HCT116 (cell line): Measurements from ENCODE around the gene ASAP3. TPM values are rescaled to one million over a fixed set of nuclear protein-coding genes. Genes with fewer than 3 reads are reported as not detected.

ENCODE experiments used
- ATAC-seq: fragments of 200-7000 bp; cut with Tn5 transposase; 2 replicates; pipeline ENCODE4 v1.9.1; 2020; ENCODE audit warnings: mild to moderate bottlenecking, moderate library complexity
- BruUV-seq: library from RNA; stranded (reverse); fragments of 400-500 nt; replicated peaks from 2 replicates; lab custom pipeline; 2021; lab: Mats Ljungman, UMichigan
- CTCF ChIA-PET: fragments of 300-600 bp; sonication (Branson Sonifier 250); formaldehyde crosslinking; loops from one replicate; lab custom pipeline; 2021; ENCODE audit warnings: antibody characterized with exemption; lab: Charles Lee
- POLR2A ChIA-PET: fragments of 300-600, 350-600 bp; sonication (Branson Sonifier 250); formaldehyde crosslinking; loops from one replicate; lab custom pipeline; 2021; ENCODE audit warnings: antibody characterized with exemption; lab: Charles Lee
- RAD21 ChIA-PET, 2 experiments: fragments of 300-600 bp; sonication (Branson Sonifier 250); formaldehyde crosslinking; loops; one replicate each; lab custom pipeline; 2023; ENCODE audit warnings: low total read pairs in 2 of 2; ENCODE audit not compliant: uncharacterized antibody in 2 of 2, unreplicated experiment in 2 of 2, low non-redundant PET in 1 of 2; lab: Charles Lee
- DNase-seq: peaks from one replicate; pipeline ENCODE4 v3.0.0-alpha.2; 2010; ENCODE audit warnings: low read depth, low spot score
- H2AFZ ChIP-seq: fragments of 200-600 bp; shearing (Covaris generic), sonication (generic); 2 replicates; pipeline ENCODE4 v1.6.1; 2017; ENCODE audit warnings: low read depth, mixed run types, mixed read lengths, antibody characterized with exemption, low read length; ENCODE audit not compliant: poor library complexity, severe bottlenecking
- H3K27ac ChIP-seq: 2 replicates; pipeline ENCODE4 v1.5.1; 2012; ENCODE audit warnings: low read depth, low read length
- H3K27me3 ChIP-seq: fragments of 200-600 bp; sonication (generic); 2 replicates; pipeline ENCODE4 v1.6.1; 2016; ENCODE audit warnings: mixed run types, low read length, mixed read lengths; ENCODE audit not compliant: insufficient read depth
- H3K36me3 ChIP-seq, 2 experiments: fragments of 200-500 bp in 1 of 2; fragments of 200-600 bp in 1 of 2; sonication (Bioruptor generic) in 1 of 2; sonication (generic) in 1 of 2; 2 replicates each; pipeline versions ENCODE4 v1.5.1 to v1.6.1; 2014 to 2016; ENCODE audit warnings: low read length in 2 of 2, inconsistent platforms in 1 of 2, mixed read lengths in 1 of 2, mixed run types in 1 of 2; ENCODE audit not compliant: insufficient read depth in 2 of 2, control insufficient read depth in 1 of 2
- H3K4me1 ChIP-seq, 2 experiments: fragments of 200-600 bp in 1 of 2; sonication (generic) in 1 of 2; 2 replicates each; pipeline versions ENCODE4 v1.5.1 to v1.6.1; 2012 to 2017; ENCODE audit warnings: low read length in 2 of 2, inconsistent platforms in 1 of 2, mild to moderate bottlenecking in 1 of 2, mixed read lengths in 1 of 2, mixed run types in 1 of 2, moderate library complexity in 1 of 2; ENCODE audit not compliant: insufficient read depth in 2 of 2, control insufficient read depth in 1 of 2
- H3K4me2 ChIP-seq: fragments of 200-600 bp; sonication (generic); 2 replicates; pipeline ENCODE4 v1.6.1; 2017; ENCODE audit warnings: mixed run types, low read length, mixed read lengths
- H3K4me3 ChIP-seq, 2 experiments: fragments of 200-600 bp in 1 of 2; sonication (generic) in 1 of 2; replicated peaks in 1 of 2; 2 replicates each; pipeline ENCODE4 v1.5.1; 2011 to 2016; ENCODE audit warnings: low read length in 2 of 2, control low read depth in 1 of 2, low read depth in 1 of 2, mild to moderate bottlenecking in 1 of 2, mixed read lengths in 1 of 2, mixed run types in 1 of 2
- H3K79me2 ChIP-seq: fragments of 200-600 bp; sonication (generic); 2 replicates; pipeline ENCODE4 v1.6.1; 2017; ENCODE audit warnings: mild to moderate bottlenecking, mixed run types, low read length, moderate library complexity, mixed read lengths; ENCODE audit not compliant: insufficient read depth
- H3K9ac ChIP-seq: fragments of 200-600 bp; sonication (generic); 2 replicates; pipeline ENCODE4 v1.6.1; 2016; ENCODE audit warnings: low read length, mixed read lengths
- H3K9me2 ChIP-seq: fragments of 200-600 bp; sonication (generic), shearing (Covaris generic); 2 replicates; pipeline ENCODE4 v1.6.1; 2017; ENCODE audit warnings: mixed run types, mild to moderate bottlenecking, moderate library complexity; ENCODE audit not compliant: insufficient read depth
- H3K9me3 ChIP-seq, 2 experiments: fragments of 200-500 bp in 1 of 2; fragments of 200-600 bp in 1 of 2; sonication (Bioruptor generic) in 1 of 2; sonication (generic) in 1 of 2; 2 replicates each; pipeline ENCODE4 v1.6.1; 2014 to 2017; ENCODE audit warnings: low read length in 2 of 2, mixed read lengths in 2 of 2, inconsistent platforms in 1 of 2, low read depth in 1 of 2, mild to moderate bottlenecking in 1 of 2, mixed run types in 1 of 2, moderate library complexity in 1 of 2; ENCODE audit not compliant: control insufficient read depth in 1 of 2, insufficient read depth in 1 of 2
- H4K20me1 ChIP-seq: fragments of 200-600 bp; sonication (generic), shearing (Covaris generic); 2 replicates; pipeline ENCODE4 v1.6.1; 2017; ENCODE audit warnings: mixed run types, mild to moderate bottlenecking, moderate library complexity; ENCODE audit not compliant: insufficient read depth
- CEBPB ChIP-seq: IDR thresholded peaks from 2 replicates; pipeline ENCODE4 v1.6.1; 2012; ENCODE audit warnings: low read depth
- EGR1 ChIP-seq: IDR thresholded peaks from 2 replicates; pipeline ENCODE4 v1.6.1; 2012; ENCODE audit warnings: low read depth
- ELF1 ChIP-seq: IDR thresholded peaks from 2 replicates; pipeline ENCODE4 v1.6.1; 2012; ENCODE audit warnings: low read depth, borderline replicate concordance
- FOSL1 ChIP-seq: IDR thresholded peaks from 2 replicates; pipeline ENCODE4 v1.6.1; 2012; ENCODE audit warnings: low read depth
- JUND ChIP-seq: IDR thresholded peaks from 2 replicates; pipeline ENCODE4 v1.6.1; 2012
- POLR2AphosphoS5 ChIP-seq: IDR thresholded peaks from 2 replicates; pipeline ENCODE4 v1.6.1; 2011; ENCODE audit warnings: mild to moderate bottlenecking, low read depth, low read length, moderate library complexity
- RAD21 ChIP-seq: IDR thresholded peaks from 2 replicates; pipeline ENCODE4 v1.6.1; 2012; ENCODE audit warnings: low read depth, mild to moderate bottlenecking
- SP1 ChIP-seq: IDR thresholded peaks from 2 replicates; pipeline ENCODE4 v1.6.1; 2012; ENCODE audit warnings: low read depth
- SRF ChIP-seq: IDR thresholded peaks from 2 replicates; pipeline ENCODE4 v1.6.1; 2012; ENCODE audit warnings: low read depth
- TCF7L2 ChIP-seq: IDR thresholded peaks from 2 replicates; pipeline ENCODE4 v1.7.0; 2011; ENCODE audit warnings: borderline replicate concordance, inconsistent platforms; ENCODE audit not compliant: insufficient read depth, insufficient read length; ENCODE audit errors: extremely low read depth
- ZFX ChIP-seq: fragments of 450-650 bp; IDR thresholded peaks from 2 replicates; pipeline ENCODE4 v1.6.1; 2017
- ZNF274 ChIP-seq: fragments of 200-500 bp; sonication (Bioruptor generic); IDR thresholded peaks from 2 replicates; pipeline ENCODE4 v1.6.1; 2014; ENCODE audit warnings: mild to moderate bottlenecking, low read depth, low read length, inconsistent platforms
- intact Hi-C: fragments of 100-400 bp; cut with micrococcal nuclease; formaldehyde crosslinking; loops from 2 replicates; pipeline ENCODE4 v1.10.0; 2022
- total RNA-seq: library from RNA; stranded (reverse); gene quantifications from one replicate; pipeline ENCODE4 v1.2.1, GENCODE V29; 2021; ENCODE audit not compliant: unreplicated experiment
- TF ChIP-seq, protein P1 (sequence below): IDR thresholded peaks from 2 replicates; pipeline ENCODE4 v1.6.1; 2012
- TF ChIP-seq, protein P2 (sequence below): IDR thresholded peaks from 2 replicates; pipeline ENCODE4 v1.6.1; 2011; ENCODE audit warnings: mild to moderate bottlenecking, low read length, moderate library complexity; ENCODE audit not compliant: insufficient replicate concordance; ENCODE audit errors: extremely low read depth

Gene ASAP3
- total RNA-seq, 1 experiment from 2014 or later: 19.7 TPM

DNA sequence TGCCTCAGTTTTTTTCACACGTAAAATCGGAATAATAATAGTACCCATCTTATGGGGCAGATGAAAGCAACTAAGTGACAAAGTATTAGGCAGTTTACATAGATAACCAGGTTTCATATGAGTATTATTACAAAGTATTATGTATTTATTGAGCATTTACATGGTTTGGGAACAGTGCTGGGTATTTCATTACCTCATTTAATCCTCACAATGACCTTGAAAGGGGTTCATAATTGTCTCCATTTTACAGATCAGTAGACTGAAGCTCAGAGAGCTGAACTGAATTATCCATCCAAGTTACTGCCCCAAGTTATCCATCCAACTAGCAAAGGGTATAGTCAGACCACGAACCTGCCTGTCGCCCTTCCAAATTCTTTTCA, 80.6 kb downstream of the ASAP3 start:
- Histone ChIP-seq H3K9me3 (no peaks in the 10 kb centered on the region), H3K36me3 (no peaks in the 10 kb centered on the region), H3K27me3 (no peaks in the 10 kb centered on the region), H3K9me2 (no peaks in the 10 kb centered on the region), H3K4me1 (peaks cover 21 to 37% of the 10 kb centered on the region in 2 experiments), H2AFZ (peak overlapping the region; percentile 59), H3K27ac (peak overlapping the region; percentile 71), H3K79me2 (no peaks in the 10 kb centered on the region), H3K9ac (peak overlapping the region; percentile 54), H3K4me3 (peak overlapping the region; percentile 27 to 45), H4K20me1 (no peaks in the 10 kb centered on the region), H3K4me2 (peak overlapping the region; percentile 73)
- ATAC-seq (no peak), DNase-seq (no peak)
- intact Hi-C loops: loop anchor here (10.0 kb wide), 1 partner anchor 429 kb away; the partner anchor contains the start of gene LACTBL1
- ChIA-PET POLR2A (interaction anchor here (0.9 to 2.7 kb wide), 6 partner anchors 9 to 59 kb away, joined by 3 to 19 read pairs (median 8); partner anchors contain the start of gene HNRNPR), RAD21 (interaction anchor here (1.6 to 1.8 kb wide), 3 partner anchors 35 to 59 kb away, joined by 6 to 15 read pairs (median 10); partner anchors contain the start of gene HNRNPR (in 2 of the 2)), CTCF (interaction anchor here (0.6 to 2.6 kb wide), 26 partner anchors 9 to 639 kb away, joined by 3 to 21 read pairs (median 4); partner anchors contain the start of genes HNRNPR and ZNF436)
- BruUV-seq: TSS peak; percentile 40
- no peak for TF ChIP-seq ELF1
- TF ChIP-seq RAD21: no peak
- no peak for TF ChIP-seq SRF
- TF ChIP-seq ZFX: no peak
- TF ChIP-seq, protein P1, sequence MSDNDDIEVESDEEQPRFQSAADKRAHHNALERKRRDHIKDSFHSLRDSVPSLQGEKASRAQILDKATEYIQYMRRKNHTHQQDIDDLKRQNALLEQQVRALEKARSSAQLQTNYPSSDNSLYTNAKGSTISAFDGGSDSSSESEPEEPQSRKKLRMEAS: peak; percentile 6; the same call in 1 of the 2 replicates
- TF ChIP-seq CEBPB: 0 out of 2 replicates have a peak, but pooled peaks have one; percentile 16
- TF ChIP-seq POLR2AphosphoS5: no peak
- no peak for TF ChIP-seq ZNF274

DNA sequence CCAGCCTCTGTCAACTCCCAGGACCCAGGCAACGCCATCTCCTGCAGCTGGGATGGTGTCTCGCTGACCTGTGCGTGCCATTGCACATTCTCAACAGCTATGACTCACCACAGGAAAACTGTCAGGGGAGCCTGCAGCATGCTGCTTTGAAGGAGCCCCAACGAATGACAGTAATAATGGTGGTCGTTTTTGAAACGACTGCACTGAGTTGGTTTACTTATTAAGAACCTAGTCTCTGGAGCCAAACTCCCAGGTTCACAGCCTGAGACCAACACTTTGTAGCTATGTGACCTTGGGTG, 81.0 kb downstream of the ASAP3 start:
- Histone ChIP-seq H3K27me3 (no peaks in the 10 kb centered on the region), H3K9me2 (no peaks in the 10 kb centered on the region), H3K4me3 (peak overlapping the region; percentile 27 to 45), H3K4me1 (peaks cover 21 to 37% of the 10 kb centered on the region in 2 experiments), H3K9ac (peak overlapping the region; percentile 54), H4K20me1 (no peaks in the 10 kb centered on the region), H3K79me2 (no peaks in the 10 kb centered on the region), H3K27ac (peak overlapping the region; percentile 71), H2AFZ (peak overlapping the region; percentile 59), H3K9me3 (no peaks in the 10 kb centered on the region), H3K36me3 (no peaks in the 10 kb centered on the region), H3K4me2 (peak overlapping the region; percentile 73)
- DNase-seq (peak; percentile 28), ATAC-seq (peak; percentile 63)
- POLR2A ChIA-PET: interaction anchor here (1.1 to 2.7 kb wide), 4 partner anchors 9 to 59 kb away, joined by 5 to 19 read pairs (median 11); partner anchors contain the start of gene HNRNPR
- intact Hi-C loops: loop anchor here (10.0 kb wide), 1 partner anchor 428 kb away; the partner anchor contains the start of gene LACTBL1
- RAD21 ChIA-PET: interaction anchor here (0.5 to 1.8 kb wide), 4 partner anchors 35 to 59 kb away, joined by 3 to 15 read pairs (median 8); partner anchors contain the start of gene HNRNPR (in 2 of the 2)
- BruUV-seq: no TSS peak
- CTCF ChIA-PET: interaction anchor here (1.0 to 2.6 kb wide), 6 partner anchors 9 to 187 kb away, joined by 3 to 21 read pairs (median 4); partner anchors contain the start of gene ZNF436
- TF ChIP-seq POLR2AphosphoS5 (peak; percentile 14; the same call in 1 of the 2 replicates), ELF1 (no peak), SP1 (peak; percentile 45), RAD21 (no peak), FOSL1 (peak; percentile 80), JUND (peak; percentile 76), TCF7L2 (peak; percentile 63), SRF (no peak), EGR1 (no peak)
- TF ChIP-seq, protein P1: peak; percentile 89
- TF ChIP-seq, protein P2, sequence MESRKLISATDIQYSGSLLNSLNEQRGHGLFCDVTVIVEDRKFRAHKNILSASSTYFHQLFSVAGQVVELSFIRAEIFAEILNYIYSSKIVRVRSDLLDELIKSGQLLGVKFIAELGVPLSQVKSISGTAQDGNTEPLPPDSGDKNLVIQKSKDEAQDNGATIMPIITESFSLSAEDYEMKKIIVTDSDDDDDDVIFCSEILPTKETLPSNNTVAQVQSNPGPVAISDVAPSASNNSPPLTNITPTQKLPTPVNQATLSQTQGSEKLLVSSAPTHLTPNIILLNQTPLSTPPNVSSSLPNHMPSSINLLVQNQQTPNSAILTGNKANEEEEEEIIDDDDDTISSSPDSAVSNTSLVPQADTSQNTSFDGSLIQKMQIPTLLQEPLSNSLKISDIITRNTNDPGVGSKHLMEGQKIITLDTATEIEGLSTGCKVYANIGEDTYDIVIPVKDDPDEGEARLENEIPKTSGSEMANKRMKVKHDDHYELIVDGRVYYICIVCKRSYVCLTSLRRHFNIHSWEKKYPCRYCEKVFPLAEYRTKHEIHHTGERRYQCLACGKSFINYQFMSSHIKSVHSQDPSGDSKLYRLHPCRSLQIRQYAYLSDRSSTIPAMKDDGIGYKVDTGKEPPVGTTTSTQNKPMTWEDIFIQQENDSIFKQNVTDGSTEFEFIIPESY: no peak
